Body of pancreas (tissue), 4 donors: ENCODE measurements around the gene ACIN1. TPM values are rescaled to one million over a fixed set of nuclear protein-coding genes. Genes with fewer than 3 reads are reported as not detected.
A peak's percentile ranks its signal among the peaks of the same experiment; 100 is the strongest.

Experiments used
- ATAC-seq: fragments of 150-250 bp; one replicate; pipeline ENCODE4 v1.9.1; 2016
- DNase-seq, 4 donors: peaks; one replicate each; pipeline ENCODE4 v3.0.0-alpha.2; 2019
- H3K27ac ChIP-seq, 4 donors: fragments of 200-600 bp; sonication (generic); 1 replicate in 3 of 4; 2 replicates in 1 of 4; pipeline versions ENCODE4 v1.5.1 to v1.6.1; 2016 to 2019; ENCODE audit warnings: mild to moderate bottlenecking in 1 of 4, mixed read lengths in 1 of 4, moderate library complexity in 1 of 4
- H3K27me3 ChIP-seq, 2 donors: fragments of 200-600 bp; sonication (generic); one replicate each; pipeline ENCODE4 v1.6.0; 2016; ENCODE audit warnings: mild to moderate bottlenecking in 1 of 2
- H3K36me3 ChIP-seq, 2 donors: fragments of 200-600 bp; sonication (generic); replicated peaks in 1 of 2; 2 replicates each; pipeline ENCODE4 v1.5.1; 2016; ENCODE audit warnings: low read depth in 2 of 2; ENCODE audit not compliant: insufficient read depth in 1 of 2
- H3K4me1 ChIP-seq: fragments of 200-600 bp; sonication (generic); one replicate; pipeline ENCODE4 v1.6.0; 2016
- H3K4me3 ChIP-seq, 2 donors: fragments of 200-600 bp; sonication (generic); 1 replicate in 1 of 2; 2 replicates in 1 of 2; pipeline ENCODE4 v1.5.1; 2016 to 2019
- H3K9me3 ChIP-seq, 3 donors: fragments of 200-600 bp; sonication (generic); 1 replicate in 2 of 3; 2 replicates in 1 of 3; pipeline ENCODE4 v1.5.1; 2016
- POLR2A ChIP-seq, 3 donors: fragments of 450-650 bp; IDR thresholded peaks; one replicate each; pipeline ENCODE4 v1.6.1; 2016; ENCODE audit warnings: antibody characterized with exemption in 3 of 3, mild to moderate bottlenecking in 2 of 3
- WGBS, 2 donors: methylation state at CpG; one replicate each; pipeline ENCODE4 v1.1.5; 2017; 5-methylcytosine and 5-hydroxymethylcytosine counted together
- intact Hi-C: fragments of 100-400 bp; cut with DNase I; formaldehyde crosslinking; loops from one replicate; pipeline ENCODE4 v1.15.1; 2023
- total RNA-seq, 2 donors: library from RNA; depleted of rRNA; stranded (reverse); fragments of >200 nt; gene quantifications; one replicate each; pipeline ENCODE4 v1.1.0, GENCODE V29; 2016
- TF ChIP-seq, protein P1 (sequence below), 7 experiments: fragments of 450-650 bp in 4 of 7; fragments of 200-600 bp in 3 of 7; sonication (generic) in 3 of 7; IDR thresholded peaks; one replicate each; pipeline ENCODE4 v1.5.1; 2016 to 2019; ENCODE audit warnings: antibody characterized with exemption in 7 of 7

ACIN1 gene
- total RNA-seq, 2 donors from 2014 or later, result 91.6 to 110 TPM

DNA sequence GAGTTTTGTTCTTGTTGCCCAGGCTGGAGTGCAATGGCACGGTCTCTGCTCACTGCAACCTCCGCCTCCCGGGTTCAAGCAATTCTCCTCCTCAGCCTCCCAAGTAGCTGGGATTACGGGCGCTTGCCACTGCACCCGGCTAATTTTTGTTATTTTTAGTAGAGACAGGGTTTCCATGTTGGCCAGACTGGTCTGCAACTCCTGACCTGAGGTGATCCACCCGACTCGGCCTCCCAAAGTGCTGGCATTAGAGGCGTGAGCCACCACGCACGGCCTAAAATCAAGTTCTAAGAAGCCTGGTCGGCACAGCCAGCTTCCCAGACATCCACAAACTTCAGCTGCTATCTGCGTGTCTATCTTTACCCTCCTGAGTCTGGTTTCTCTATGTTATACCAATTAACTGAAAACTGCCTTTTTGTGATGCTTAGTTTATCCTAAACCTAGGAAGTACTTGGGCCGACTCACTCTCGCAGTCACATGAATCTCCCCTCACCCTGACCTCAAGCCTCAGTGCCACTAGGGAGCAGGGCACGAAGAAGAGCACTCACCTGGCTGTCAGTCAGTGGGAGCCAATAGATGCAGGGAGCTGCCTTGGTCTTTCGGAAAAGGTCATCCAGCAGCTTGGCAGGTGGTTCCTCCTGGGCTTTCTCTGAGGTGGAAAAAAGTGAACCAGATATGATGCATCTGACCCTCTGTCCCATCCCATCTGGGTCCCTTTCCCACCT is 34.2 kb downstream of the ACIN1 start:
- intact Hi-C loops, result no loop called here
- no peaks in the 10 kb centered on the region for H3K9me3 ChIP-seq
- no peak for ATAC-seq
- WGBS, 2 donors, result 92% methylated on average over 17 of the region's 17 CpGs
- TF ChIP-seq, protein P1, sequence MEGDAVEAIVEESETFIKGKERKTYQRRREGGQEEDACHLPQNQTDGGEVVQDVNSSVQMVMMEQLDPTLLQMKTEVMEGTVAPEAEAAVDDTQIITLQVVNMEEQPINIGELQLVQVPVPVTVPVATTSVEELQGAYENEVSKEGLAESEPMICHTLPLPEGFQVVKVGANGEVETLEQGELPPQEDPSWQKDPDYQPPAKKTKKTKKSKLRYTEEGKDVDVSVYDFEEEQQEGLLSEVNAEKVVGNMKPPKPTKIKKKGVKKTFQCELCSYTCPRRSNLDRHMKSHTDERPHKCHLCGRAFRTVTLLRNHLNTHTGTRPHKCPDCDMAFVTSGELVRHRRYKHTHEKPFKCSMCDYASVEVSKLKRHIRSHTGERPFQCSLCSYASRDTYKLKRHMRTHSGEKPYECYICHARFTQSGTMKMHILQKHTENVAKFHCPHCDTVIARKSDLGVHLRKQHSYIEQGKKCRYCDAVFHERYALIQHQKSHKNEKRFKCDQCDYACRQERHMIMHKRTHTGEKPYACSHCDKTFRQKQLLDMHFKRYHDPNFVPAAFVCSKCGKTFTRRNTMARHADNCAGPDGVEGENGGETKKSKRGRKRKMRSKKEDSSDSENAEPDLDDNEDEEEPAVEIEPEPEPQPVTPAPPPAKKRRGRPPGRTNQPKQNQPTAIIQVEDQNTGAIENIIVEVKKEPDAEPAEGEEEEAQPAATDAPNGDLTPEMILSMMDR (IDR thresholded peaks at IDR 0.05), result no peak
- TF ChIP-seq POLR2A (IDR thresholded peaks at IDR 0.05), result no peak
- no peak for DNase-seq
- H3K4me3 ChIP-seq, result no peak overlapping the region
- no peaks in the 10 kb centered on the region for H3K27me3 ChIP-seq
- peaks cover 16 to 32% of the 10 kb centered on the region in 2 donors for H3K36me3 ChIP-seq
- H3K4me1 ChIP-seq, result peaks cover 30% of the 10 kb centered on the region
- H3K27ac ChIP-seq, result peak overlapping the region in 3 of 4 donors; percentile 61 to 76 (median 76)

DNA sequence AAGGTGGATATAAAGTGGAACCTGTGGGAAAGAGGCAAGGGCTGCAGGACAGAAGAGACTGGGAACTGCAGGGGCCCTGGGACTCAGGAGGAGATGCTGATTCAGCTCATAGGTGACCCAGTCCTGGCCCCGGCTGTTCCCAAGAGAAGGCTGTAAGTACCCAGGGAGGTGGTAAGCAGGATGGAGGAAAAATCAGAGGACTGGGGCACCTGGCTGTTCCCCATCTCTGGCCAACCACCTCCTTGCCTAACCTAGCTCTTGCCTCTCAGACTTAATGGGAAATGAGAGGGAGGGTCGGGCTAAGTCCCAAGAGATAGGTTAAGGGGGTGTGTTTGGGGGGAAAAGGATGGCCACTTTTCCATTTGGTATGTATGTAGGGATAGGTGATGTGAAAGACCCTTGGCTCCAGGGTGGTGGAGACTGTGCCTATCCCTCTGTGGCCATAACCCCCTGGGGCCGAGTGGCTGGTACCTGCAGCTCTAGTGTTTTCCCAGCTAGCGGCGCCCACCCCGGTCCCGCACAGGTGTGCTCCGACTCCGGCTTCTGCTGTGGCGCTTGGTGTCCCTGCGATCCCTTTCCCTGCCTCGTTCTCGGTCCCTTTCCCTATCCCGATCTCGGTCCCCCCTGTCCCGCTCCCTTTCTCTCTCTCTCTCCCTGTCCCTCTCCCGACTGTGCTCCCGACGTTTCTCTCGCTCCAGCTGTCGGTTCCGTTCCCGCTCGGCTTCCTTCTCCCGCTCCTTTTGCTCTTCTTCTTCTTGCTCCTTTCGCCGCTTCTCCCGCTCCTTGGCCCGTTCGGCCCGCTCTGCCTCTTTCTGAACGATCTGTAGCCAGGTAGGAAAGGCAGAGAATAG is 36.1 kb downstream of the ACIN1 start:
- Histone ChIP-seq H3K36me3 (peaks cover 11 to 28% of the 10 kb centered on the region in 2 donors), H3K27me3 (no peaks in the 10 kb centered on the region)
- WGBS, 2 donors, result 87 to 92% methylated on average over 27 to 32 of the region's 32 CpGs

DNA sequence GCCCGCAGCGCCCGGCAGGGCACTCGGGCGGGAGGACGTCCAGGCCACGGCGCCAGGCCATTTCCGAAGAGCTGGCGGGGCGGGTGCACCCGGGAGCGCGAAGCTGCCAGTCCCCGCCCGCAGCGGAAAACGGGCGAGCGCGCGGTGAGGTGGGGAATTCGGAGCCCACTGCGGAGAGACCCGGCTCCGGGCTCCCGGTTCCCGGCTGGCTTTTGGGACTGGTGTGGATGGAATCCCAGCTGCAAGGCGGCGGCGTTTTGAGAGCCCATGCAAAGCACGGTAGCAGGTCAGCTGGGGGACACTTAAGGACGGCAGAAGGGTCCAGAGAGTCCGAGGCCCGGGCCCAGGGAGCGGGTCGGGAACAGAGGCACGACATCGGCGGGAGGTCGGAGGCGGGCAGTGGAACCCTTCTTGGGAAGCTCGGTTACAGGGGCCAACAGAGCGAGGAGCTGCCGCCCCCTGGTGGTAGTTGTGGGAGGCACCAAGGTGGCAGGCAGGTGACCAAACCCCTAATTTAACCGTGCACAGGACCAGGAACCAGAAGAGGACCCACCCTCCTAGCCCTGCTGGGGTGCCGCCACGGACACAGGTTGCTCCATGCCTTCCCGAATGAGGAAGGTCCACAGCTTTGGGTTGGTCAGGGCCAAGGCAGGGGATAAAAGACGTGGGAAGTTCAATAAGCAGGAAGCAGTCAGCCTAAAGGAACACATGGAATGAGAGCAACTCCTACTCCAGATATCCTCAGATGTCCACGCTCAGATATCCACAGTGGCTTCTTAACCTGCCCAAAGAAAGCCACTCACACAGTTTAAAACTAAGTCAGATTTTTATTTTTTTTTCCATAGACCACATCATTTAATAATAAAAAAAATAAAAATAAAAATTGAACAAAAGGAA is 36.9 kb downstream of the ACIN1 start:
- Histone ChIP-seq H3K4me3 (peak overlapping the region; percentile 40 to 63), H3K27me3 (no peaks in the 10 kb centered on the region), H3K36me3 (peaks cover 11 to 20% of the 10 kb centered on the region in 2 donors), H3K4me1 (peaks cover 32% of the 10 kb centered on the region), H3K9me3 (no peaks in the 10 kb centered on the region), H3K27ac (peak overlapping the region; percentile 56 to 73 (median 68))
- TF ChIP-seq, protein P1 (IDR thresholded peaks at IDR 0.05), result peak; percentile 87 to 97 (median 94)
- TF ChIP-seq POLR2A (IDR thresholded peaks at IDR 0.05), result peak in 1 of 3 donors; percentile 19
- peak; percentile 82 for ATAC-seq
- 1 to 4% methylated on average over 6 to 51 of the region's 51 CpGs for WGBS, 2 donors
- intact Hi-C loops, result loop anchor here (5.0 kb wide), 1 partner anchor 71 kb away; no protein-coding TSS in a partner anchor
- peak; percentile 87 to 91 (median 88) for DNase-seq

More for the DNA sequence above, 36.1 kb downstream of the ACIN1 start:
- Histone ChIP-seq H3K27ac (peak overlapping the region in 1 of 4 donors; percentile 73), H3K4me3 (no peak overlapping the region), H3K4me1 (peaks cover 32% of the 10 kb centered on the region), H3K9me3 (no peaks in the 10 kb centered on the region)
- DNase-seq (no peak), ATAC-seq (no peak)
- TF ChIP-seq, protein P1 (IDR thresholded peaks at IDR 0.05), result no peak
- no peak for TF ChIP-seq POLR2A (IDR thresholded peaks at IDR 0.05)
- intact Hi-C loops, result loop anchor here (5.0 kb wide), 1 partner anchor 72 kb away; no protein-coding TSS in a partner anchor

DNA sequence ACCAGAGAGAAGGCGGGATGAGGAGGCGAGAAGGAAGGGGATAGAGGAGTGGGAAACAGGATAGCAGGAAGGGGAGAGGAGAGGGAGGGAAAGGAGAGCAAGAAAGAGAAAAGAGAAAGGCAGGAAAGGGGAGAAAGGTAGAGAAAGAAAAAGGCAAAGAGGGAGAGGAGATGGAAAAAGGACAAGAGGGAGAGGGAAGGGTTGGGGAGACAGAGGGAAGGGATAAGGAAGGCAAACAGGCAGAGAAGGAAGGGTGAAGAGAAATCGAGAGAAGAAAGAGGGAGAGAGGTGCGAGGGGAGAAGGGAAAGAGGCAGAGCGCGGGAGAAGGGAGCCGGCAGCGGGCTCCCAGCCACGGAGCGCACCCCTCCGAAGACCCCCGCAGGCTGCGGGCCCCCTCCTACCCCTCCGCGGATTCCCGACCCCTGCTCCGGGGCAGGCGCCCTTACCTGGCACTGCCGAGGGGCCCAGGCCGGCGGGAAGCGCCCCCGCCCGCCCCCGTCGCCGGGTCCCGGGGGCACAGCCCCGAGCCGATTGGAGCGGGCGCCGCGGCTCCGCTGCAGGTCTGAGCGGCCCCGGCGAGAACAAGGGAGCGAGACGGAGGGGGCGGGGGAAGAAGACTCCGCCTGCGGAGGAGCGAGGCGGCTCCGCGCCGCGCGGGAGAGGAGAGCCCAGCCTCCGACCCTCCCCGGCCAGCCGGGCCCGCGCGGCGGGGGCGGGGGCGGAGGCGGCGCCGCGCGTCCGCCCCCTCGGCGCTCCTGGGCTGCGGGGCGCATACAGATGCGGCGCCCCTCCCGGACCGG is 37.8 kb downstream of the ACIN1 start, which contains the start of gene CDH24:
Gene CDH24 (minus strand): TSS at position 565 of the 801 bp plus-strand sequence. CDS start 1,787 bp downstream, outside the sequence.
- 5 to 15% methylated on average over 13 to 34 of the region's 73 CpGs for WGBS, 2 donors
- intact Hi-C loops, result loop anchor here (5.0 kb wide), 1 partner anchor 70 kb away; no protein-coding TSS in a partner anchor
- ATAC-seq (peak; percentile 73), DNase-seq (peak; percentile 73 to 82 (median 76))
- no peak for TF ChIP-seq POLR2A (IDR thresholded peaks at IDR 0.05)
- TF ChIP-seq, protein P1 (IDR thresholded peaks at IDR 0.05), result no peak
- Histone ChIP-seq H3K9me3 (no peaks in the 10 kb centered on the region), H3K27ac (peak within 1 kb of the TSS; percentile 56 to 73 (median 68)), H3K4me3 (peak within 1 kb of the TSS; percentile 40 to 63), H3K36me3 (peaks cover 11 to 15% of the 10 kb centered on the region in 2 donors), H3K27me3 (no peaks in the 10 kb centered on the region), H3K4me1 (peaks cover 28% of the 10 kb centered on the region)
